Left renal pelvis (tissue), 4 donors: Measurements from ENCODE around the gene R3HDML. TPM values are rescaled to one million over a fixed set of nuclear protein-coding genes. Genes with fewer than 3 reads are reported as not detected.
A peak's percentile ranks its signal among the peaks of the same experiment; 100 is the strongest.

ENCODE experiments used
- DNase-seq, 4 donors: peaks; one replicate each; pipeline ENCODE4 v3.0.0-alpha.2; 2013; ENCODE audit warnings: low read depth in 4 of 4, low spot score in 3 of 4
- polyA plus RNA-seq, 4 donors: library from polyadenylated mRNA; unstranded; fragments of 120-200 nt; gene quantifications; one replicate each; pipeline ENCODE4 v1.2.1, GENCODE V29; 2013; ENCODE audit not compliant: insufficient read length in 4 of 4

R3HDML gene
- polyA plus RNA-seq, 4 donors = 0.47 to 0.90 TPM; not detected in 2

DNA sequence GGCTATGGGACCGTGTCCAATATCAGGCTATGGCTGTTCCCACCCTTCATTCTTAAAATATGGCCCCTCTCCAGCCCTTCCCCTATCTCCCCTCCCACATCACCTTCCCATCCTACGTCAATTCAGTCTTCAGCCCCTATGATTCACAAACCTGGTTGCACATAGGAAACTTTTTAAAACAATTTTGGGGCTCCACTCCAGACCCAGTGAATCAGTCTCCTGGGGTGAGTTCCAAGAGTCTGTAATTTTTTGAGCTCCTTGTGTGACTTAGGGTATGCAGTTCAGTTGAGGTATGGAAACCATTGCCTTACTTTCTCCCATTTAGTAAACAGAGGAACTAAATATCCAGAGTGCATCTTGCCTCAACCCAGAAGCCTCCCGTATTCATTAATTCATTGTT is 24.2 kb downstream of the R3HDML start:
- no peak for DNase-seq

DNA sequence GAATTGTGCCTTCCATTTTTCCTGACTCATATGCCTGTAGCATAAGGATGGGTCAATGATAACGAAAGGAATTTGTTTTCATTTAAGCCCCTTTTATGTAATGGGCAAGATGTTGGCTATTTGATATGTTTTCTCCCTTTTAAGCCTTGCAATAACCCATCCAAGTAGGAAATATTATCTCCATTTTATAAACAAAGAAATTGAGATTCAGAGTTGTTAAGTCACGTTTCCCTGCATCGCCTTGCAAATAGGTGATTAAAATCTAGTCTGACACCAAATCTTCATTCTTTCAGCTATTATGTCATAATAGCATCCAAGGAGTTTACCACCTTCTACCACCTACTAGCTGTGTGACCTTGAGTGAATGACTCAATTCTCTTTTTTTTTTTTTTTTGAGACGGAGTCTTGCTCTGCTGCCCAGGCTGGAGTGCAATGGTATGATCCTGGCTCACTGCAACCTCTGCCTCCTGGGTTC is 25.7 kb downstream of the R3HDML start:
- no peak for DNase-seq

DNA sequence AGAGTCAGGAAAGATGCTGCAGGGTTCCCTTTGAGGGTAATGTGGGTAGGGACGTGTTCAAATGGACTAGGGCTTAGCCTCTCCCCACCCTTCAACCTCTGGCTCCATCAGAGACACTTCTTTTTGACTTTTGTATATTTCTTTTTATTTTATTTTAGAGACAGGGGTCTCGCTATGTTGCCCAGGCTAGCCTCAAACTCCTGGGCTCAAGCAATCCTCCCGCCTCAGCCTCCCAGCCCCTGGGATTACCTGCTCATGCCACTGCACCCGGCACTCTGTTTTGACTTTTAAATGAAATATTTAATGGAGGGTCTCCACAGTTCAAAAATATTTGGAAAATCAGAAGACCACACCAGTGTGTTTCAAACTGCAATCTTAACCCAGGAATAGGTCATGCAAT is 27.2 kb downstream of the R3HDML start:
- DNase-seq = no peak

DNA sequence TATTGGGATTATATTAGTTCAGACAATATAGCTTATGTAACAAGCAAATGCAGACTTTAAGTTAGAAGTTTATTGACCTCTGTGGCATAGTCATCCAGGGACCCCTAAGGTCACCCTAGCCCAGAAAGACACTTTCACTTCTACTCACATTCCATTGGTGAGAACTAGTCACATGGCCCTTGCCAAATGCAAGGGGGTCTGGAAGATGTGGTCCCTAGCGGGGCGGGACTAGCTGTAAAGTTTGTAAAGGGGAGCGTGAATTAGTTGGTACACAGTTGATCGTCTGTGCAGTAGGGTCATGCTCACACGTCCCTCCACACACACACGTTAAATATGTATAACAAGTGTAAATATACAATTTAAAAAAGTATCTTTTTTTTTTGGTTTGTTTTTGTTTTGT is 27.9 kb downstream of the R3HDML start:
- DNase-seq = no peak

DNA sequence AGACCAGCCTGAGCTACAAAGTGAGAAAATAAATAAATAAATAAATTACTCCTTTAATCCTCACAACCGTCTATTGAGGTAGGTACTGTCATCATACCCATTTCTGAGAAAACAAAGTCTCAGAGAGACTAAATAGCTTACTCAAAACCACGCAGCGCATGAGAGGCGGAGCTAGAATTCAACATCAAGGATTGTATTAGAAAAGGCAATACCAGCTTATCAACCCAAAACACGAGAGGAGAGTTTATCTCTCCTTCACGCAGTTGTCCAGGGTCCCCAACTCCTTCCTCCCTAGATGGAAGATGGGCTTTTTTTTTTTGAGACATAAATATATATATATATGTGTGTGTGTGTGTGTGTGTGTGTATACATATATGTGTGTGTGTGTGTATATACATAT is 30.9 kb downstream of the R3HDML start:
- no peak for DNase-seq

DNA sequence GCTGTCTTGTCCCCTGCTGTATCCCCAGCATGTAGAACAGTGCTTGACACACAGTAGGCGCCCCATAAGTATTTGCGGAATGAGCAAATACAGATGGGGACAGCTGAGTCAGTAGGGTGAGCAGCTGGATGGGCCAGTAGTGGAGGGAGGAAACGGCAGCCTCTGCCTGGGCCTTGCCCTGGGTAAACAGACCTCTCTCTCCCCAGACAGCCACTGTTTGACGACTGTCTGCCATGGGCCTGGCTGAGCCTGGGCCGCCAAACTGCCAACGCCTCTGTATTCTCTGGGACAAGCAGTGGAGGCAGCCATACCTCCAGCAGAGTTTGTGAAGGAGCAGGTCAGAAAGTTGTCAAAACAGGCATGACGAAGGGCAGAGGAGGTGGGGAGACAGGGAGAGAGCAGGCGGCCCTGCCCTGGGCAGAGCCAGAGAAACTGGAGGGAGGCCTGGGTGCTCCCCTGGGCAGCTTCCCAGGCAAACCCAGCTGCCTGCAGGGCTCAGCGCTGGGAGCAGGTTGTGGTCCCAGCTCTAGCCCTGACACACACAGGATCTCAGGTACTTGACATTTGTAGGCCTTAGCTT is 33.9 kb downstream of the R3HDML start:
- DNase-seq = no peak

DNA sequence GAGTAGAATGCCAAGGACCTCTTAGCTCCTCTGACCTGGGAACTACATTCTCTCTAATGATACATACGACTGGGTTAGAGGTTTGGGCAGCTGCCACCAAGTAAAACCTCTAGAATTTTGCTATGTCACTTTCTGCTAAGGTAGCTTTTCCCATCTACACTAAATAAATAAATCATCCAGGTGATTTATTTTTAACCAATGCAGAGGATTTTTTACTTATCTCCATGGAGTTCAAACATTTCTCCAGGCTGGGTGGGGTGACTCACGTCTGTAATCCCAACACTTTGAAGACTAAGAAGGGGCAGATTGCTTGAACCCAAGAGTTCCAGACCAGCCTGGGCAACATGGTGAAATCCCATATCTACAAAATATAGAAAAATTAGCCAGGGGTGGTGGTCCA is 45.8 kb downstream of the R3HDML start:
- no peak for DNase-seq

DNA sequence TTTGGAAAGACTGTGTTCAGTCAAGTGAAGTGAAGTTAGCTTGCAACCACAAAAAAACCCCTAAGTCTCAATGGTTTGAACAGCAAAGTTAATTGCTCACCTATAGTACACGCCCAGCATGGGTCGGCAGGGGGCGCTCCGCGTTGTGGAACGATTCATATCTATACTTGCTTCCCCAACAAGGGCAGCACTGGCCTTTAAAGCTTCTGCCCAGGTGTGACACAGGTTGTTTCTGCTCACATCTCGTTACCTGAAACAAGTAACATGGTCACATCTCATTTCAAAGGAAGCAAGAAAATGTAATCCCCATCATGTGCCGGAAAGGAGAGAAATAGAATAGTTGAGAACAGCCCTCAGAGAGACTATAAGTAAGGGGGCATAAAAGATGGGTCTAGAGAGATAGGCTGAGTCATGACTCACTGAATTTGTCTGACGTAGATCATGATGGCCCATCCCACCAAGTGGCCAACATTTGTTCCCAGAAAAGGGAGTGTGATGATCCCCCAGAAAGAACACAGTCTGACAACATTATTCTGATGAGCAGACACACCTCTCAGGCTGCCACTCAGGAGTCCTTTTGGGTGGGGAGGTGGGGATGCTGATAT is 47.7 kb downstream of the R3HDML start:
- peak in 1 of 4 donors; percentile 32 for DNase-seq

DNA sequence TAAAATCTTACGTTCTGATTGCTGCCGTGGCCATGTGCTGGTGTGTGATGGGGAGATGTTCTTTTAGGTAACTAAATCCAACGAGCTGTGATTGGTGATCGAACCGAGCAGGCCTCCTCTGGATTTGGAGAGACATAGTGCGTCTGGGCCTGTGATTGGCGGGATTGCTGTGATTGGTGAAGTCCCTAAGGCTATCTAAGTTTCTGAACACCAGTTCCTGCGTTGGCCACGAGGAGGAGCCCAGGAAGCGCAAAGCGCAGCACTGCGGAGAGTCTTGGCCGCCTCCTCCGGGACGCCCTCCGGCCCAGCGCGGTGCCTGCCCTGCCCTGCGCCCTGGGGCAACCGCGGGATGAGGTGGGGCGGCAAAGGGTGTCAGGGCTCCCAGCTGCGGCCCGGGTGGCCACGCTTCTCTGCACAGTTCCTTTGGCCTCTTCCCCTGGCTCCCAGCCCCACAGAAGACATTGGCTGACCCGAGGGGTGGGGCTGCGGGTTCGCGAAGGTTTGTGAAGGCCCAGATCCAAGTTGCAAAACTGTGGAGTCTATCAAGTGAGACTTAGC is 51.7 kb downstream of the R3HDML start:
- DNase-seq = peak in 1 of 4 donors; percentile 30

DNA sequence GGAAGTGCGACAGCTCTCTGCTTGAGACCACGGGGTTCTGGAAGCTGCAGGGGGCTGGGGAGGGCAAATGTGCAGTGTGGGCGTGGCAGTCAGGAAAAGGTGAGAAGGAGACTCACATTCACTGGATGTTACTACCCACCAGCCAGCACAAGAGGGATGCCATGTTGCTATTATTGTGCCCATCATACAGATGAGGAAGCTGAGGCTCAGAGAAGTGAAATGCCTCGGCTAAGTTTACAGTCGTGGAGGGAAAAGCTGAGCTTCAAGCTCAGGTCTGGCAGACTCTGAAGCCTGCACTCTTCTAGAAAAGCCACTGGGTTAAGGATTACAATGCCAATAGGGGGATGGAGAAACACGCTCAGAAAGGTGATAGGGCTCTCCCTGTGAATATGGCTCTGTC is 53.0 kb downstream of the R3HDML start:
- no peak for DNase-seq

DNA sequence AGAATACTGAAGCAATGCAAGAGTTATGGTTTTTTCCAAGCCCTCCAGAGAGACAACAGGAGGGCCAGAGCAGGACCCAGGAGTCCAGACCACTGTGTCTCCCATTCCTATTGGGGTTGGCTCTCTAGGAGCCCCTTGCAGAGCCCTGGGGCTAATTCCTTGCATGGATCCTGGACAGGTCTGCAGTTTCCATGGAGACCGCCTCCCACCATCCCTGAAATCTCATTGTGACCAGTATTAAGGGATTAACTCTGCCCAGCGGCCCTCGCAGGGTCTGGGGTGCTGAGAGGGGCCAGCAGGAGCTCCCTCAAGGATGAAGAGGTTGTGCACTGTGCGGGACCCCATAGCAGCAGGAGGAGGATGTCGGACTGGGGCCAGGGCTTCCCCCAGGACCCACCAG is 53.4 kb downstream of the R3HDML start:
- no peak for DNase-seq

DNA sequence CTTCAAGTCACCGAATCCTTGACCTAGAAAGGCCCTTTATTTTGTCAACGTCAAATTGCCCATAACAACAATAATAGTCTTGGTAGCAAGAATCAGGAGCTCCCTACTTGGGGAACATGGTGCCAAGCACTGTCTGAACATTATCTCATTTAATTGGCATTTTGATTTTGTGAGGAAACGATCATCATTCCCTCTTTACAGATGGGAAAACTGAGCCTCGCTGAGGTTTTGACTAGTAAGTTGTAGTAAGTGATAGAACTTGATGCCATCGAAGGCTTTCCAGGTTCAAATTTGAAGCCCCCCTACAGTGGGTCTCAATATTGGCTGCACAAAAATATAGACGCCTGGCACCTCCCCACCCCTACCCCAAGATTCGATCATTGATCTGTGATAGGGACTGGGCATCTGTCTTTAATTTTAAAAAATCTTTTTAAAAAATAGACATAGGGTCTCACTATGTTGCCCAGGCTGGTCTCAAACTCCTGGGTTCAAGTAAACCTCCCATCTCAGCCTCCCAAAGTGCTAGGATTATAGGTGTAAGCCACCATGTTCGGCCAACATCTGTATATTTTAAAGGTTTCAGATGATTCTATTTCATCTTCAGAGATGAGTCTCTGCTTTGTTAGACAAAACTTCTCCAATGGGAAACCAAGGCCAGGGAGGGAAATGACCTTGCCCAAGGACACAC is 55.4 kb downstream of the R3HDML start:
- no peak for DNase-seq

DNA sequence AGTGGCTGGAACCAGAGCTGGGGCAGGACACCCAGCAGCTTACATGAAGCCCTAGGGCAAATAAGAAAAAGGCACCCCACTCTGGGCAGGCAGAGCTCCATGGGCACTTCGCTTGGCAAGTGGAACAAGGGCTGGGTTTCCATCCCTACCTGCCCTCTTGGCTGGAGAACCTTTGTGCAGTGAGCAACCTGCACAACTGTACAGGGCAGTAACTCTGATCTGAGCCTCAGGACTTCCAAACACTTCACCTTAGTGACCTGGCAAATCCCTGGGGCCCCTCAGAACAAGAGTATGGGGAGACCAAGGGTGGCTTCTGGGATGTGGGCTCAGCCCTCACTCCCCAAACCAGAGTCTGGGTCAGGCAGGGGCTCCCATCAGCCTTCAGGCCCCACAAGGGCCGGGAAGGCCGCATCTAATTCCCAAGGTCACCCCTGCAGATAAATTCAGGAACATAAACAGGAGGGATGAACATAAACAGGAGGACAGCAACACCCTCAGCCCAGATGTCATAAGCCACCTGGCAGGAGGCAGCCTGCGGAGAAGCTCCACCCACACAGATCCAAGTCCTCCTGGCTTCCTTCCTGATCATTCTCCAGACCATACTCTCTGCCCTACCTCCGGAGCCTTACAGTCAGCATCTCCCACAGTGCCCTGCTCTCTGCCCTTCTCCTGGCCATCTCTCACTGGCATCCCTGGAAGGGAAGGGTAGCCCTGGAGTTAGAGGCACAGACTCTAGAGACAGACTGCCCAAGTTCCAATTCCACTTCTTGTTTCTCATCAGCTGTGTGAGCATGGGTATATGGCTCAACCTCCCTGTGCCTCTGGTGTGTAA is 56.1 kb downstream of the R3HDML start:
- DNase-seq = no peak

DNA sequence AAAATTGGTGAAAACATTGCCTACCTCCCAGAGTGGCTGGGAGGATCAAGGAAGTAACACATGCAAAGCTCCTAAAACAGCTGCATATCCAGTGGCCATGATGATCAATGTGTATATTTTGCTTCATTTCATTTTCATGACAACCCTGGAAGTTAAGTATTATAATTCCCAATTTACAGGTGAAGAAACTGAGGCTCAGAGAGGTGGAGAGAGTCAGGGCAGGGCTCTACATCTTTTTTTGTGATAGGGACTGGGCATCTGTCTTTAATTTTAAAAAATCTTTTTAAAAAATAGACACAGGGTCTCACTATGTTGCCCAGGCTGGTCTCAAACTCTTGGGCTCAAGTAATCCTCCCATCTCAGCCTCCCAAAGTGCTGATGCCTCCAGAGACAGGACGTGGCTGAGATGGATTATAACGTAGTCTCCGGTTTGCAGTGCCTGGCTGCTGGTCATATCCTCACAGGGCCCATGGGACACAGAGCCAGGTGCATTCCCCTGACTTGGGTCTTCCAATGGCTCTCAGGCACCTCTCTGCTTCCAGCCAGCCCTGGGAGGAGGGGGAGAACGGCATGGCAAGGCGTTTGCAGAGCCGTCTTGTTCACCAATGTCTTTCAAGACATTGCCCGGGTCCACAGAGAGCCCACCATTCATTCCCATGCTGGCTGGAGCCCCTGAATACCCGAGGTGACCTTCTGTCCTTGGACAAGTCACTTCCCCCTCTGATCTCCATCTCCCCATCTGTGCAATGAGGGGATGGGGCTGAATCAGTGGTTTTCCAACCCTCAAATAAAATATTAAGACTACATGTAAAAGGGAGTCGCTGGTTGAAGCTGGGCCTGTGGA is 57.0 kb downstream of the R3HDML start:
- no peak for DNase-seq

DNA sequence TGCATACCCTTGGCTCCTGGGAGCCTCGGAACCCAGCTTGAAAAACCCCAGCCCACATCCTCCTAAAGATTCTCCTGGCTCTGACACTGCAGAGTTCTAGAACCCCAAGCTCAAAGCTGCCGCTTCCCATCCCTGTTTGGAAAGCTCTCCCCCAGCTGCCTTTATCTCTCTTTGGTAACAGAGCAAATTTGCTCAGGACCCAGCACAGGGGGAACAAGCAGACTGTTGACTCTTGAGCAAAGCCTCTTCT is 57.5 kb downstream of the R3HDML start:
- no peak for DNase-seq

DNA sequence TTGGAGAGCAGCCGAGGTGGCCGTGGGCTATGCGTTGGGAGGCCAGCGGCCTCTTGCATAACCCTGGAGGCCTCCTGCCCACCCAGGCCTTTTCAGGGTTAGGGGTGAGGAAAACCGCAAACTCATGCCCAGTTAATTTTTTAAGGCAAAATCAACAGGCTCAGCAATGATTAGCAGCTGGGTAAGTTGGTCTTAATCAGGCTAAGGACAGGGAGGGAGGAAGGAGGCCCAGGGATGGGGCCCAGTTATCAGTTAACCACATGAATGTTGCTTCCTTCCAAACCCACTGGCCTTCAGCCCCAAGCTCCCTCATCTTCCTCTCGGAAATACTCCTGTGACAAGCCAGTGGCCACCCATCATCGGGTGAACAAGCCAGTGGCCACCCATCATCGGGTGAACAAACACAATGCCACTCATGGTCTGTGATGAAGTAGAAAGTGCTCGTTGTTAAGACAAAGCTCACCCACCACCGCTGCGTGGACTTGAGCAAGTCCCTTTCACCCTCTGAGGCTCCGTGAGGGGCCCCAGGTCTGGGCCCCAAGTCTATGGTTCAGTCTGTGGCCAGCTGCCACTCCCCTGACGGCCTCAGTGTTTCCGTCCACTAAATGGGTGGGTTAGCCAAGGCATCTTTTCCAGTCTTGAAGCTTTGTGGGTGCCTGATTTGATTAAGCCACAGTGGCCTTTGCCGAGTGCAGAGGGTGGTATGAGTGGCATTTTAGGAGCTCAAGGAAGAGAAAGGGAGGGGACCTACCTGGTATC is 58.0 kb downstream of the R3HDML start:
- no peak for DNase-seq

DNA sequence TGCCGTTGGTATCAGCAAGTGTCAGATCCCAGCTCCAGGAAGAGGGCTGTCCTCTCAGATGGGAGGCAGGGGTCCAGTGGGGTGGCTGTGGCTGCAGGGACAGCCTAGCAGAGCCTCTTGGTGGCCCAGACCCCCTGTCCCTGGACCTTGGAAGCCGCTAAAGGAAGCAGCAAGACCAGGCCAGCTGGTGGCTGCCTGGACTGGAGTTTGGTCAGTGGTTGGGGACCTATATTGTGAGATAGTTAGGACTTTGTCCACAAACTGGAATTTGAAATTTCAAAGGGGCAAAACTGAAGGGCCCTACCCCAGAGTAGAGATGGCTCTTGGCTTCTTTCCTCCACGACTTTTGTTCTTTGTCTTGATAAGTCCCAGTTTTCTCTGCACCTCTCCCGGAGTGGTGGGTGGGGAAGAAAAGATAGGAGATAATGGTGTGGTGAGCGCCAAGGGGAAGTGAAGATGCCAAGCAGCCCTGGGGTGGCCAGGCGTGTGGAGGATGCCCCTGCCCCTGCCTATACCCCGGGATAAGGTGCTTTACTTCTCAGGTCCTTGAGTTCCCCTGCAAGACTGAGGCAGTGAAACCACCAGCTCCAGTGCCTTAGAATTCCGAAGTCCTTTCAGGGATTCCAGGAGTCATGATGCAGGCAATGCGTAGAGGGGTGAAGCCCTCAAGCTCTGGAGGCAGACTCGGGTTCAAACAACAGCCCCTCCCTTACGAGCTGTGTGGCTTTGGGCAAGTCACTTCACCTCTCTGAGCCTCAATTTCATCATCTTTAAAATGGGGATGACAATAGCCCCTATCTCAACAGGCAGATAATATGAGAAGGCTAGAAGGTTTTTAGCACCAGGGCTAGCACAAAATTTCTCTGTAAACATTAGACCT is 58.9 kb downstream of the R3HDML start:
- no peak for DNase-seq

DNA sequence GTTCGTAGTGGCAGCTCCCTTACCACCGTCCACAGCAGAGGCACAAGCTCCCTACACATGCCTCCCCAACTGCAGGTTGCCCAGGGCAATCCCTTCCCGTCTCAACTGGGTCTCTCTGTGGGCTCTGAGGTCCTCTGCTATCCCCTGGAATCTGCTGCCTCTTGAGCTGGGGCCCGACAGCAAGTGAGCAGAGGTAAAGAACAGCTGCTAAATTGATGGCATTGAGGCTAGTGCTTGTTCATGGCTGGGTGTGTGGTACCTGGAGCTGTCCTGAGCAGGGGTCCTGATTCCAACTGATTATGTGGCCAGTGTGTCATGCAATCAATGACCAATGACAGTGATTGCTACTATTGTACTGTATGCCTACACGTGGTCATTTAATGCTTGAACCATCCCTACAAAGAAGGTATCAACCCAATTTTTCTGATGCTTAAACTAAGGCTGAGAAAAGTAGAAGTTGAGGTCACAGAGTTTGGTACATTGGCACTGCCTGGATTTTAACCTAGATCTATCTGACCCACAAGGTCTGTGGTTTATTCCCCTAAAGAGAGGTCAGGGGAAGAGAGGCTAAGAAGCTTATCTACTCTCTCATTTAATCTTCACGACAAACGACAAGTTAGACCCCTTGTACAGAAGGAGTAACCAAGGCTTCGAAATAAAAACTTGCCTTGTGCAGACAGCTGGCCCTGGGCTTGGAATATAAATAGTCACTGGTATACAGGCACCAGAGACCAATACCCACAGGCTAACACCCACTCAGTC is 59.7 kb downstream of the R3HDML start:
- DNase-seq = no peak
